HG03159 (cell line): Measurements from ENCODE around the gene NCOR2.

ENCODE experiments used
- ATAC-seq: cut with Tn5 transposase; IDR thresholded peaks from one replicate; pipeline ENCODE4 v1.9.1; 2021; ENCODE audit warnings: mild to moderate bottlenecking, moderate library complexity; ENCODE audit not compliant: unreplicated experiment

Gene NCOR2

GRCh38 chr12:124577986-124578385 lies 10.6 kb upstream of the NCOR2 start:
- ATAC-seq: no peak

- no peak for ATAC-seq
Observed at GRCh38 chr12:124577374-124577773, 10.0 kb upstream of the NCOR2 start.

- no peak for ATAC-seq
Observed at GRCh38 chr12:124576061-124576650, 8.7 kb upstream of the NCOR2 start.

- no peak for ATAC-seq
Observed at GRCh38 chr12:124573839-124574786, 6.7 kb upstream of the NCOR2 start.

- no peak for ATAC-seq
Observed at GRCh38 chr12:124571556-124571955, 4.1 kb upstream of the NCOR2 start.

GRCh38 chr12:124570810-124571209 lies 3.4 kb upstream of the NCOR2 start:
- ATAC-seq: no peak

- ATAC-seq: no peak
Observed at GRCh38 chr12:124569375-124570148, 2.1 kb upstream of the NCOR2 start.

GRCh38 chr12:124568431-124569374 lies 1.3 kb upstream of the NCOR2 start:
- no peak for ATAC-seq

- peak; percentile 54 for ATAC-seq
Observed at GRCh38 chr12:124567673-124568373, 411 bp upstream of the NCOR2 start.

- peak; percentile 27 for ATAC-seq
Observed at GRCh38 chr12:124566161-124566996, 1.0 kb downstream of the NCOR2 start.

- no peak for ATAC-seq
Observed at GRCh38 chr12:124565656-124566160, 1.7 kb downstream of the NCOR2 start.

- ATAC-seq: no peak
Observed at GRCh38 chr12:124564971-124565491, 2.4 kb downstream of the NCOR2 start.

- ATAC-seq: no peak
Observed at GRCh38 chr12:124564232-124564958, 3.0 kb downstream of the NCOR2 start.

GRCh38 chr12:124563809-124564208 lies 3.6 kb downstream of the NCOR2 start:
- ATAC-seq: no peak

- no peak for ATAC-seq
Observed at GRCh38 chr12:124563401-124563800, 4.0 kb downstream of the NCOR2 start.

GRCh38 chr12:124562796-124563181 lies 4.6 kb downstream of the NCOR2 start:
- ATAC-seq: no peak

- ATAC-seq: no peak
Observed at GRCh38 chr12:124562018-124562795, 5.2 kb downstream of the NCOR2 start.
